T-helper 1 cell (primary cell): Measurements from ENCODE around the gene GPC6.

Source experiments
- DNase-seq, 5 donors: peaks; one replicate each; pipeline ENCODE4 v3.0.0-alpha.2; 2012 to 2020

GPC6 gene

DNA sequence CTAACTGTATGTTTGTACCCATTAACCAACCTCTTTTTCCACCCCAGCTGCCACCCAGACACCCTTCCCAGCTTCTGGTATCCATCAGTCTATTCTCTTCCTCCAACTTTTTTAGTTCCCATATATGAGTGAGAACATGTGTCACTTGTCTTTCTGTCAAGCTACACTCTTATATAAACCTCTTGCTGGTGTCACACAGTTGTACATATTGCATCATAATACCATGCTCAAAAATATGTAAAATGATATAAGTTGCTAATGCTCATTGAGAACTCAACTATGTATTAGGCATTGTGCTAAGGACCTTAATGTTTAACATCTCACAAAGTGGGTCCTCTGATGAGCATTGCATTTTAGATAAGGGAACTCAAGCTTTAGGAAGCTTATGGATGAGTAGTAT, 395.4 kb downstream of the GPC6 start:
- no peak for DNase-seq

GRCh38 chr13:93624311-93624777, 397.7 kb downstream of the GPC6 start:
- DNase-seq: no peak

- no peak for DNase-seq
Observed at GRCh38 chr13:93625536-93625935, 398.9 kb downstream of the GPC6 start.

GRCh38 chr13:93628136-93628797, 401.7 kb downstream of the GPC6 start:
- DNase-seq: no peak

DNA sequence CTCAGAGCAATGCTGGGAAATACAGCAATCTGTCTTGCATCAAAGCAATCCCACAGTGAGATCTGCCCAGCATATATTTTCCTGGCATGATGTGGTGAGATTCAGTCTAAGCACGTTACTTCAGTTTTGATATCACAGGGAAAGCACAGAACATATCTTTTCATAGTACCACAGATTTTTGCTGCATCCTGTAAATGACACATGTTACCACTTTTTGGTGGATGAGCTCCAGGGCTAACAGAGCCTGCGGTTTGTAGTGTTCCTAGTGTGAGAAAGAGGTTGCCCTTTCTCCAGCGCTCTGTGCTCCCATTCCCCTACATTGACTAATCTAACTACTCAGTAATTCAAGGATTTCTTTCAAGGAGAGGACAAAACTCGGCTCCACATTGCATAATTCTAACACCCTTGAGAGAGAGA, 409.0 kb downstream of the GPC6 start:
- DNase-seq: no peak

DNA sequence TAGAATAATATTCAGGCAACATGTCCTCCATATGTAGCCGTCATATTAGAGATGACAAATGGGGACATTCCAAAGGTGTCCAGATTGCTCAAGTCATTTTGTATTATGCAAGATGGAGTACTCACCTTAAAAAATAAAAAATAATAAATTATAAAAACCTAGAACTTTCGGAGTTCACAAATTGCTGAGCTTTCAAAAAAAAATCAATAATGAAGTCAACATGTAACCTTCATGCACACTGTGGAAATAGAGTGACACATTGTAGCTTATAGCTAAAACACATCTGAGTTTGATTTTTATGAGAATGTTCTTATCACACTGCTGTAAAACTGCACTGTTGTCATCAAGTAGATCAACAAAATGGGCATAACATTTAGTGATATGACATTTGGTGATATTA, 411.2 kb downstream of the GPC6 start:
- DNase-seq: no peak

DNA sequence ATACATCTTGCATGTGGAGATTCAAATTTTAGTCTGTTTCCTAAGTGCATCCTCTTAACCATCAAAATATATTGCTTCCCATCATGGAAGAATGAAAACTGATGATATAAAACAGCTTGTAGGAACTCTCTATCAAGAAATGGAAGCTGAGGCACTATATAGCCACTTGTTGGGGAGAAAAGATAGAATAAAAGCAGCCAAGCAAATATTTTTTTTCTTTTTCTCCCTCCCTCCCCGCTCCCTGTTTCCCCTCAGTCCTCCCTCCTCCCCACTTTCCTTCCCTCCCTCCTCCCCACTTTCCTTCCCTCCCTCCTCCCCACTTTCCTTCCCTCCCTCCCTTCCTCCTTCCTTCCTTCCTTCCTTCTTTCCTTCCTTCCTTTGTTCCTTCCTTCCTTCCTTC, 413.8 kb downstream of the GPC6 start:
- no peak for DNase-seq

- no peak for DNase-seq
Observed at GRCh38 chr13:93646245-93646644, 419.6 kb downstream of the GPC6 start.

DNA sequence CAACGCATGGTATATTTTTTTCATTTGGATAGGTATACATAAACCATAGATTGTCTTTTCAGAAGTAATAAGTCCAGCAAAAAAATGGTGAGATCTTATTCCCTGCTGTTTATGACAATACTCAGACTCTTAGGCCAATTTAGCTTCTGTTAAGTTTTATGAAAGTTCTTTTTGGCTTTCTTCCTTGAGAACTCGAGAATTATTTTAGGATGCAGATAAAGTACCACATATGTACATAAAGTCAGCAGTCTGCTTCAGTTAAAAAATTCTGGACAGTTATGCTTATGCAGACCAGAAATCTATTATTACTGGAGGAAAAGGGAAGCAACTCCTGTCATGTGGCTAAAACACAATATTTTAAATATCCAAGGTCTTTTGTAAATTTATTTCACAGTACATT, 422.9 kb downstream of the GPC6 start:
- no peak for DNase-seq

- DNase-seq: no peak
Observed at GRCh38 chr13:93653776-93654175, 427.2 kb downstream of the GPC6 start.

GRCh38 chr13:93655154-93655553, 428.5 kb downstream of the GPC6 start:
- no peak for DNase-seq

GRCh38 chr13:93660391-93661063, 433.9 kb downstream of the GPC6 start:
- no peak for DNase-seq

- no peak for DNase-seq
Observed at GRCh38 chr13:93670866-93671265, 444.3 kb downstream of the GPC6 start.

DNA sequence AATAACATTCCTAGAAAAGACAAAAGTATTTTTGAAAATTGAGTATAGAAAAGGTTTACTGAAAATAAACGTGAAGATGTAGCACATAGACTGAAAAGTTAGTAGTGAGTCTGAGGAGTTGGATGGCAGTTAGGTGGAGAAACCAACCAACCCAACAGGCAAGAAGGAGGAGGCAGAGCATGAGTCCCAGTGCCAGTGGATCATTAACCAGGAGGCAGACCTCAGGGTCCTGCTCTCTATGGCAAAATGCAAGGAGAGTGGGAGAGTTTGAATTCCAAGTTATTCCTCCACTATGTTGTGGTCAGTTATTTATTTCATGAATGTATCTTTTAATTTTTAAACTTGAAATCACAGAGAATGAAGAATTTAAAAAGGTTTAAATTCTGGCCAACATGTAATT, 446.4 kb downstream of the GPC6 start:
- no peak for DNase-seq

DNA sequence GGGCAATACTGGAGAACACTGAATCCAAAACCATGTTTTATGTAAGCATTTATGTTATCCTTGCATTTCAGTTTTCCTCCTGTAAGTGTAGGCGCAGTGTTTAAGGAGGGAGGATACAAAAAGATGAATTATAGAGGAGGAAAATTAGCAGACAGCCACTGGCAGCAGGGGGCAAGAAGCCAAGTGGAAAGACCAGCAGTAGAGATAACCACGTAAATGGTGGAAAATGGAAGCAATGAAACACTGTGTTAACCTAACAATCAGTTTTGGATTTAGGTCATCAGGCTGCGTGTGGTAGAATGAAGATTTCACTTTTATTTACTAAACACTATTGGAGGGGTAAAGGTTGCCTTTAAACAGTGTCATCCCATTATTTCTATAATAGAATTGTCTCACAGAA, 447.3 kb downstream of the GPC6 start:
- DNase-seq: no peak

GRCh38 chr13:93674337-93674755, 447.7 kb downstream of the GPC6 start:
- DNase-seq: no peak

DNA sequence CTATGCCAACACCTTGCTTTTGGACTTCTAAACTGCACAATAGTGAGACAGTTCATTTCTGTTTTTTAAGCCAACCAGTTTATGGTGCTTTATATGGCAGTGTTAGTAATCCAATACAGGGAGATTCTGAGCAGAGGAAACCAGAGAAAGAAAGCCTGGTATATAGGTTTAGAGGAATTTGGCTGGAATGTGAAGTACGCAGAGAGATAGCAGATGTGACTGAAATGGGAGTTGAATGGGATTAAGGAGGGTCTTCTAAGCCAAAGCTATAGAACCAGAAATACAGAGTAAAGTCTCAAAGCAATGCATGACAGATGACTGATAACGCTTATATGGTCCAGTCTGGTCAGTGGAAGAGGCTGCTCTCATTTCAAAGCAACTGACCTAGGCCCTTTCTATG, 453.7 kb downstream of the GPC6 start:
- no peak for DNase-seq

DNA sequence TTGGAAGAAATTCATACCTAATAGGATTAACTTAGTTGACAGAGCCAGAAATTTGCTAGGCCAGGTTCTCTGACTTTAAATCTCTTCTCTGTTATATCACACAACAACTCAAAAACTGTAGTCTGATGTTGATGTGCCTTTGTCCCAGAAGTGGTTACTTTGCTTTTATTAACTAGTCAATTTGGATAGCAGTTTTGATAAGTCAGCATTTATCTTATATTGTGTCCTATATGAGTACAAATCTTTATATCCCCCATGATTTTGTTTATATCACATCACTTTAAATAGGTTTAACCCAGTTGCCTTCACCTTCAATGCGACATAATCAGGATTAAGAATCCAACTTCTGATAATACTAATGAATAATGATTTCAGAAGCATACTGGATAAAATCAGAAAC, 459.3 kb downstream of the GPC6 start:
- DNase-seq: no peak

- no peak for DNase-seq
Observed at GRCh38 chr13:93686399-93686798, 459.8 kb downstream of the GPC6 start.

DNA sequence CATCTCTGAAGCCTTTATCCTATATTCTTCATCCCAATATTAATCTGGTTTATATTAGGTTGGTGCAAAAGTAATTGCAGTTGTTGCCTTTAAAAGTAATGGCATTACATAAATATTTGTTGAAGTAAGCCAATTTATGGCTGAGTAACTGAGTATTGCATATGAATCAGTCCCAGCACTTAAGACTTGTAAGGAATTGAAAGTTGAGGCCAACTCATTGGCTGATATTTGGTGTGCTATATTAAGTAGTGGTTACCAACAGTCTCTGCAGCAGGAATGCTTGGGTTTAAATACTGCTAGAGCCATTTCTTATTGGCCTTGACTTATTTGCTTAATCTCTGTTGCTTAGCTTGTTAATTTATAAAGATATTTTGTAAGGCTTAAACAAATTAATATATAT, 460.7 kb downstream of the GPC6 start:
- no peak for DNase-seq

DNA sequence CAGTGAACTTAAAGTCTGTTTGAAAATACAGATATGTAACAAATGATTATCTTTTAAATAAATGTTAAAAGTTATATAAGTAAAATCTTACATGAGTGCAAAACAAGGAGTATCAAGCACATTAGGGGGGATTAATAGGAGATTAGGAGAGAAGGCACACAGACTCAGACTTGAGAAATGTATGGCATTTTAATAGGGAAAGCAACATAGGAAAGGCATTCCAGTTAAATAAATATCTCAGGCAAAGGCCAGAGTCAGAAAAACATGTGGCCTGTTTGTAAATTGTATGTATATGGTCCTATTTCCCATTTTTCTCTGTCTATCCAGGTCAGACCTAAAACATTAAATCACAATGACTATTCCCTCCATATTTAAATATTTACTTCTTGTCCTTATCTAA, 462.7 kb downstream of the GPC6 start:
- no peak for DNase-seq

GRCh38 chr13:93690139-93690538, 463.5 kb downstream of the GPC6 start:
- DNase-seq: no peak

DNA sequence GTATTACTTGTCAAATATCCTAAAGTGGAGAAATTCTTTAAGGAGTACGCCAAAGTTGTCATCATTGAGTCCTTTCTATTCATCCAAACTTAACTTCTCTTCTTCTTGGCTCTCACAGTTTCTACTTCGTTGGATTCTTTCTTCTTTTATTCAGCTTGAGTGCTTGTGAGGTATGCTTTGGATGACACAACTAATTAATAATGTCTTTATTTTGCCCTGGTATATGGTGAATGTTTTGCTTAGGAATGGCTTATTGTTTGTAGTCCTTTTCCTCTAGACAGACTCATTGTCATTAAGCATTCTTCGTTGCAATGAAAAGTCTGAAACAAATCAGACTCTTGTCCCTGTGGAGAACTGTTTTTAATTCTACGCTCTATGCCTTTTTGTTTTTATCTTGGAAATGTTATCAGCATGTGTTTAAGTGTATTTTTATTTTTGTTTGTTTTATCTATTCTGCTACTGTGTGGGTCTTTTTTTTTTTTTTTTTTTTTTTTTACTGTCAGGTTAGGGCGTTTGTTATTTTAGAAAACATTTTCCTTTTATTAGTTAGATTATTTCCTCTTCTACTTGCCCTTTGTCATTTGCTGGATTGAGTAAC, 471.5 kb downstream of the GPC6 start:
- no peak for DNase-seq

DNA sequence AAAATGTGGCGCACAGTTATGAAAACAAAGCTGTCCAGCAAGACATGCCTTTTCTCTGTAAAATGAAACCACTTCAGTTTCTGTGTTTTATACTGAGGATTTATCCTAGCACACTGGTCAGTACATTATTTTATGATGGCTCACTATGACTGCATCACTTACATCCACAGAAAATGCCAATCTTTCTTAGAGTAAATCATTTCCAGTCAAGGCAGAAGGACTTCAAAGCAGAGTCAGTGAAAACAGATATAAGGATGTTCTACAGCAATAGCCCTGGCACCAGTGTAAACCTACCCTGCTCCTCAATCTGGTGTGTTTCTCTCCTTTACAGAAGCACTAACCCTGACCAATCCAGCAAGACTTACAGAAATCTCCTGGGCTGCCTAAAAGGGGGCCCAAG, 473.5 kb downstream of the GPC6 start:
- no peak for DNase-seq
